Fibroblast of skin of right quadriceps (primary cell): ENCODE results near the gene AKAP13.
A peak's percentile ranks its signal among the peaks of the same experiment; 100 is the strongest.
"Not testable (repeated sequence)": the region's sequence is repeated elsewhere in the genome, so short reads cannot be mapped to it uniquely, and the experiment has no call there.

Experiments used
- DNase-seq: peaks from one replicate; pipeline ENCODE4 v3.0.0-alpha.2; 2013

Gene AKAP13, protein sequence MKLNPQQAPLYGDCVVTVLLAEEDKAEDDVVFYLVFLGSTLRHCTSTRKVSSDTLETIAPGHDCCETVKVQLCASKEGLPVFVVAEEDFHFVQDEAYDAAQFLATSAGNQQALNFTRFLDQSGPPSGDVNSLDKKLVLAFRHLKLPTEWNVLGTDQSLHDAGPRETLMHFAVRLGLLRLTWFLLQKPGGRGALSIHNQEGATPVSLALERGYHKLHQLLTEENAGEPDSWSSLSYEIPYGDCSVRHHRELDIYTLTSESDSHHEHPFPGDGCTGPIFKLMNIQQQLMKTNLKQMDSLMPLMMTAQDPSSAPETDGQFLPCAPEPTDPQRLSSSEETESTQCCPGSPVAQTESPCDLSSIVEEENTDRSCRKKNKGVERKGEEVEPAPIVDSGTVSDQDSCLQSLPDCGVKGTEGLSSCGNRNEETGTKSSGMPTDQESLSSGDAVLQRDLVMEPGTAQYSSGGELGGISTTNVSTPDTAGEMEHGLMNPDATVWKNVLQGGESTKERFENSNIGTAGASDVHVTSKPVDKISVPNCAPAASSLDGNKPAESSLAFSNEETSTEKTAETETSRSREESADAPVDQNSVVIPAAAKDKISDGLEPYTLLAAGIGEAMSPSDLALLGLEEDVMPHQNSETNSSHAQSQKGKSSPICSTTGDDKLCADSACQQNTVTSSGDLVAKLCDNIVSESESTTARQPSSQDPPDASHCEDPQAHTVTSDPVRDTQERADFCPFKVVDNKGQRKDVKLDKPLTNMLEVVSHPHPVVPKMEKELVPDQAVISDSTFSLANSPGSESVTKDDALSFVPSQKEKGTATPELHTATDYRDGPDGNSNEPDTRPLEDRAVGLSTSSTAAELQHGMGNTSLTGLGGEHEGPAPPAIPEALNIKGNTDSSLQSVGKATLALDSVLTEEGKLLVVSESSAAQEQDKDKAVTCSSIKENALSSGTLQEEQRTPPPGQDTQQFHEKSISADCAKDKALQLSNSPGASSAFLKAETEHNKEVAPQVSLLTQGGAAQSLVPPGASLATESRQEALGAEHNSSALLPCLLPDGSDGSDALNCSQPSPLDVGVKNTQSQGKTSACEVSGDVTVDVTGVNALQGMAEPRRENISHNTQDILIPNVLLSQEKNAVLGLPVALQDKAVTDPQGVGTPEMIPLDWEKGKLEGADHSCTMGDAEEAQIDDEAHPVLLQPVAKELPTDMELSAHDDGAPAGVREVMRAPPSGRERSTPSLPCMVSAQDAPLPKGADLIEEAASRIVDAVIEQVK (N-terminal part only)

DNA sequence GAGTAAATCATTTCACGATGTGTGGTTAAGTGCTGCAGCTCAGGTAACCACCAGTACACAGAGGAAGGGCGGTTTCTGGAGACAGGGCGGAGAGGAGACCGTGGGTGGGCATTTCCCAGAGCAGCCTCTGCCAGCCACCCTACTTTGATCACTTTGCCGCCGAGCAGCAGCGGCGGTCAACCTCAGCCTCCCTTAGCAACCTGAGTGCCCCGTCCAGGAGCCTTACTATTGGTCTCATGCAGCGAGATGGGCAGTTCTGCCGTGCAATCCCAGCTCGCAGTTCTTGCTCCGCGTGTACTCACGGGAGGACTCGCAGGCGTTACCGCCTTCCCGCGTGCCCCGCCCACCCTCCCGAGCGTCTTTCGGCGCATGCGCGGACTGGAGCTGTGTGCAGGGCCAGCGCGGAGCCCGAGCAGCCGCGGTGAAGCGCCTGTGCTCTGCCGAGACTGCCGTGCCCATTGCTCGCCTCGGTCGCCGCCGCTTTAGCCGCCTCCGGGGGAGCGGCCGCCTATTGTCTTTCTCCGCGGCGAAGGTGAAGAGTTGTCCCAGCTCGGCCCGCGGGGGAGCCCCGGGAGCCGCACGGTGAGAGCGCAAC lies at the start of gene AKAP13:
Gene AKAP13, plus strand, starts transcription at position 387 of the 595 bp plus-strand sequence. CDS start 105,118 bp downstream, outside the sequence.
- peak; percentile 100 for DNase-seq

DNA sequence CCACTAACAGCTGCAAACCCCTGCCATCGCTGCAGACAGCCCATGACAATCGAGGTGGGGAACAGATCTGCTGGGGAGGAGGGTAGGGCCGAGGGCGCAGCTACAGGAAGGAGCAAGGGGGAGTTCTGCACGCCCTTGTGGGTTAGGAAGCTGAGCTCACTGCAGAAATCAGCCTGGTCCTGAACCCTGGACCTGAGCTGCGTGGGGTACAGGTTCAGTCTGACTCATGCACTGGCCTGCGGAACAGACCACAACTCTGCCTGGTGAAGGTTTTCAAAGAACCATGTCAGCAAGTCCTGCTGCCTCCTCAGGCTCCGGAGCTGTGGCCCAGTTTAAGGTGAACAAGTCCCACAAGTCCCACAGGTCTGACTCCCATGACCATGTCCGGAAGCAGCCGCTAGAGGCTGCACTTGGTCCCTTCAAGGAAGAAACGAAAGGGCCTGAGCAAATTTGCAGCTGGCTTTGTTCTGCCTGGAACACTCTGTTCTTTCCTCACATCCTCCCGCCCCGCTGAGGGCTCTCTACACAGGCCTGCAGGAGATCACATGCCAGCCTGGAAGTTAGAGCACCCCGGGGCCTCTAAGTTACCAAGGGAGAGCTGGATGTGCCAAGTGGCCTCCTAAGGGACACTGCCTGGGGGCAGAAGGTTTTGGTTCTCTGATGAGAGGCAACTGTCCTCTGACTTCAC lies 49.4 kb upstream of the AKAP13 start:
- peak; percentile 90 for DNase-seq

DNA sequence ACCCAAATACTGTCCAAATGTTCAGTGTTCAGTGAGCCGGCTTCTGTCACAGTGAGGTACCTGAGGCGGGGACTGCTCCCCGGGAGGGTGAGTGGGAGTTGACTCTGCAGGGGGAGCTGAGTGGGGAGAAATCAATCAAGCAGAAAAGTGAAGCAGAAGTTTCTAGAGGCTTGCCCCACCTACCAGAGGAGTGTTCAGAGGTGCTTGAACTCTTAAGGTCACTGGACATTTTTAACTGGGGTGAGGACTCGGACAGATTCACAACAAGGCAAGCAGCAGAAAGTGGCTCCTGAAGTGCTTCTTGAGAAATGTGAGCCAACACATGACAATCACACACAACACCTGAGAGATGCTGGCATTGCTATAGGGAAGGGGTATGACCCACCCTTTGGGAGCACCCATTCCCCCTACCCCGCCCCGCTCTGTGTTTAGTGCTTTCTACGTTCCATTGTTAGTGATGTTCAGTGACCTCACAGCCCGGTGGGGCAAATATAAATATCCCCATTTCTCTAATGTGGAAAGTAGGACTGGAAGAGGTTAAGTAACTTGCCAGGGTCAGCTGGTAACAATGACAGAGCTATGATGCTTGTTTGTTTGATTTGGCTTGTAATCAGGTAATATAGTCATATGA lies 48.6 kb upstream of the AKAP13 start:
- no peak for DNase-seq

DNA sequence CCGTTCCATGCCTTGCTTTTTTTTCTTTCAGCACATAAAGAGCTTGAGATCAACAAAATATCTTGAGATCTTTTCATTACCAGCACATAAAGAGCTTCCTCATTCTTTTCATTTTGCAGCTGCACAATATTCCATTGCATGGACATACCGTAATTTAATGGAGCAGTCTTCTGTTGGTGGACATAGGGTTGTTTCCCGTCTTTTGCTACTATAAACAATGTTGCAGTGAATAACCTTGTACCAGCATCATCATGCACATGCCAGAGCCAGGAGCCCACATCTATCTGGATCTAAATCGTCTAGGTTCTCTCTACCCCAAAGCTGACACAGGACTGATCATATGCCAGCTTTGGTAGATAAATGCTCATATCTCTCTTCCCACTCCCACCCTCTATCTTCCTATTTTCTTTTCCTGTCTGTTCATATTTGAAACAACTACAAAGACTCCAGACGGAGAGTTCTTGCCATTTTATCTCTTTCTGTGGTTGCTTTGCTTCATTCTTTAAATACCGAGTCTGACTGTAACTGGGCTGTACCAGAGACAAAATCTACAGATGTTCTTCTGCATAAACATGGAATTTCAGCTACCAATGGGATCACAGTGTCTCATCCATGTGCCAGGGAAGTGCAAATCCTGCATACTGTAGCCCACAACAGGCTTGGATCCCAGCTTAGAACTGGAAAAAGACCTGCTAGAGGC lies 47.1 kb upstream of the AKAP13 start:
- peak; percentile 91 for DNase-seq

DNA sequence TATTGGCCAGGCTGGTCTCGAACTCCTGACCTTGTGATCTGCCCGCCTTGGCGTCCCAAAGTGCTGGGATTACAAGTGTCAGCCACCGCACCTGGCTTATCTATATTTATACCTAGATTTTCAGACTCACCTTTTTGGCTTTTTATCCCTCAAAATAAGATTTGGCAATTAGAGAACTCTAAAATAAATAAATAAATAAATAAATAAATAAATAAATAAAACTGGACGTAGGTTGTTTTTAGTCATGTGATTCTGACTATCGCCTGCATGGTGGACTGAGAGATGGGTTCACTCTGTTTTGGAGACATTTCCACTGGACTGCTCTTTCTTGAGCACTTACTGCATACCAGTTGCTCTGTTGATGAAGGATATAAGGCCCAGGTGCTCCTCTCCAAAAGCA lies 46.2 kb upstream of the AKAP13 start:
- no peak for DNase-seq

DNA sequence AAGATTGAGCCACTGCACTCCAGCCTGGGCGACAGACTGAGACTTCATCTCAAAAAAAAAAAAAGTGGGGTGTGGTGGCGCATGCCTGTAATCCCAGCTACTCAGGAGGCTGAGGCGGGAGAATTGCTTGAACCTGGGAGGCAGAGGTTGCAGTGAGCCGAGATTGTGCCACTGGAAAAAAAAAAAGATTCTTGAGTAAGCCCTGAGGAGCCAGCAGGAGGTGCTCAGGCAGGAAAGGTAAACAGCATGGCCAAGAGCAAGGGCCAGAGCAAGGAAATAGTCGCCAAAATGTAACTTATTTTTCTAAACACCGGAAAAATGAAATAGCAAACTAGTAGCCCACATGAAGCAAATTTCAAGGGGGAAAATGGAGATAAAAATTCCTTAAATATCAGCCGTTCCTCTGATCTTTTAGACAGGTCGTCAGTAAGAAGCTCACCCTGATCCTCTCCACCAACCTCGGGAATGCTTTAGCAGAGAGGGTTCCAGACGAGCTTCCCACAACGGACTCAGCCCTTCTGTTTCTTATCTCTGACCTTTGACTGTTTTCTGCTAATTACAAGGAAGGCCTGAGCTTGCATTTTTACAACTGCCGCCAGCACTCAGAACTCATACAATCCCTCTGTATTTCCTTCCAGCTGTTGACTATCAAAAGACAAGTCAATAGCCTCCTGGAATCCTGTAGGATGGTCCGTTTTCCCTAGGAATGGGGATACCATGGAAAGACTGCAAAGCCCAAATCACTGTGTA lies 45.0 kb upstream of the AKAP13 start:
- DNase-seq: no peak

DNA sequence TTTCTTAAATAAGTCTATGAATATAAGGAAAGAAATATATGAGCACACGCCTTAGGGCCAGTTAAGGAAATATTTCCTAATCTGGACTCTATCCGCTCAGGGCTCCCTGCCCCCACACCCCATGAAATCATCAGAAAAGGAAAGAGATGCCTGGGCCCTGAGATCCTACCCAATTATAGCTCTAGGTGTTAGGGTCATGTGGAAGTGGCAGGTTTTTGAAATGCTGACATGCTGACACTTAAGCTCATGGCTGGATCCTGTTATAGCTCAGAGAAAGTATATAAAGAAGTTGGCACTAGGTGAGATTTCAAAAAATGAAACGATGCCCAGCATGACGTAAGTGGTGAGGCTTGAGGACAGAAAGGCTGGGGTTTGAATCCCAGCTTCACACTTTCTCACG lies 43.5 kb upstream of the AKAP13 start:
- DNase-seq: no peak

DNA sequence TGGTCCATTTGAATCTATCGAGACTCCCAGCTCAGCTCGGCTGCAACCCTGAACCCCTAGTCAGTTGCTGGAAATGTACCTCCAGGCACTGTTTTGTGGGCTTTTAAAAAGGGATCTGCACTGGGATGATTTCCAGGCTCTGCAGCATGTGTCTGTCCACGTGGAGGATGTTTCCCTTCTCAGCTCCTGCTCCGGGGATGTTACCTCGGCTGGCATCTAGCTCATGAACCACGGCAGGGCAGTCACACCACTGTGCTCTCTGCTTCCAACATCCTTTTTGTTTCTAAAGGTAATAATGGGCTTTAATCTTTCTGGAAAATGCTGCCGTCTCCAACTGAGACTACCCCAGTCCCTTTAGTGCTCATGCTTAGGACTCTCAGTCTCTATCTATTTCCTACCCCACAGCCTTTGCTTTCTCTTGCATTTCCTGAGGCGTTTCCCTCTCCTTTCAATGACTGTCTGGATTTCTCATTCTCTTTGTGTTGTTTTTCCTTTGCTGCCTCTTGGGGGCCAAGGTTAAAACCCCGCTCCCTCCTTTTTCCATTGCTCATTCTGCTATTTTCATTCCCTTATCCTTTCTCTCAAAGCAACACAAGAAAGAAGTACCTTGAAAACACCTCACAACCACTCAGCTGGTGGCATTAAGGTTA lies 42.9 kb upstream of the AKAP13 start:
- no peak for DNase-seq

DNA sequence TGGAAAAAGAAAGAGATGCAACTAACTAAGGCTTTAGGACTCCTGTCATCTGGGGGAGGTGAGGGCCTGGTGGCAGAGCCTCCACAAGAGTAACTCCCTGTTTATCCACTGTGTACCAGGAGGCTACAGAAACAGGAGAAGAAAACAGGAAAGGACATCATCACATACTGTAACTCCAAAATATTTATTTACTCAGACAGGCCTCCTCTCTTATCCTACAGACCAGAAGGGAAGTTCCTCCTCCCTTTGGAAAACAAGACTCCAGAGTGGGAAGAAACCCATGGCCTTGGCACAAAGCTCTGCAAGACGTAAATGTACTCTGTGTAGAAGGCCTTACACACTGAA lies 40.1 kb upstream of the AKAP13 start:
- DNase-seq: no peak

DNA sequence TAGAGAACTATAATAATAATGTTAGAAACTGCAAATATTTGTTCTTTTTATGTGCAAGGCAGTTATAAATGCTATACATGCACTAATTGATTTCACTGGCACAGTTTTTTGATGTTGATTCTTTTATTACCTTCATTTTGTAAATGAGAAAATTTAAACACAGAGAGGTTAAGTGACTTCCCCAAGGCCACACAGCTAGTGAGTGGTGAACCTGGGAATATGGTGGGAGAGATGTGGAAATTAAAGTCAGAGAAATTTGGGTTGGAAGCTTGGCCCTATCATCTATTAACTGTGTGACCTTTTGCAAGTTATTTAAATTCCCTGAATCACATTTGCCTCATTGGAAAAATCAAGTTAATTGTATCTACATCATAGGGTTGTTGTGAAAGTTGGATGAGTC lies 39.6 kb upstream of the AKAP13 start:
- DNase-seq: no peak

DNA sequence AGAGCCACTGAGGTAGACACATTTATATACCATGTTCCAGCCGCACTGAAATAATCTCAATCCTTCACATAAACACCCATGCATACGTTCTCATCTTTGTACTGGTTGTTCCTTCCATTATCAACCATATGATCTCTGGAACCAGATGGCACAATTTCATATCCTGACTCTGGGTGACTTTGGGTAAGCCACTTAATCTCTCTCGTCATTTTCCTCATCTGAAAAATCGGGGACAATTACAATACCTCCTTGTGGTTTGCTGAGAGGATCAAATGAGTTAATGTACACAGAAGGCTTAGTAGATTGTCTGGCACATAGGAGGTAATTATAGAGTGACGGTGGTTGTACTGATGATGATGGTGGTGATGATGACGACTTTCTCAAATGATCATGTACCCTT lies 38.2 kb upstream of the AKAP13 start:
- DNase-seq: not testable (repeated sequence)

DNA sequence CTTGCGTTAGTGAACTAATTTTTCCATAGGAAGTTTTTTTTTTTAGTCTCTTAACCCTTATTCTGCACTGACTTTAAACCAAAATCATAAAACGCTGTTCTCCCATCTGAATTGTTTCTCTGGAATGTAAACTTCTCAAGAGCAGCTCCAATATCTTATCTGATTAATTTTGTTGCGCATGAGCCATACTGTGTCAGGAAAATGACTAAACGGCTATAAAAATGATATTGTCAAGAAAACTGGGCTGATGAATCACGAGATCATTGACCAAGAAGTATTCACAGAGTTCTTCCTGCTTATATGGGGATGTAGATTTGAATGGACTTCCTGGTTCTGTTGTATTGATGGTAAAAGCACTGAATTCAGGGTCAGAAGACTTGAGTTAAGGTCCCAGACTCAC lies 37.0 kb upstream of the AKAP13 start:
- DNase-seq: peak; percentile 97

DNA sequence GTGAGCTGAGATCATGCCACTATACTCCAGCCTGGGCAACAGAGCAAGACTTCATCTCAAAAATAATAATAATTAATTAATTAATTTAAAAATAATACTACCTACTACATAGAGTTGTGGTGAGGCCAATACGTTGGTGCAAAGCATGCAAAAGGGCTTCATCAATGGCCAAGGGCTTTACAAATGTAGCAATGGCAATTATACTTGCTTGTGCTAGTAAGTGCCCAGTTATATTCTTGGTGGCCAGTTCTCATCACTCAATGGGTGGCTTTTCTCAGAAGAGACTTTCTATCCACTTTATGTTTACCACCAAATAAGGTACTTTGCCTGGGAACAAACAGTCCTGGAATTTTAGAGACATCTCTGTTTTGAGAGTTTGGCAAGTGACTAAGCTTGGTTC lies 36.2 kb upstream of the AKAP13 start:
- DNase-seq: peak; percentile 44

DNA sequence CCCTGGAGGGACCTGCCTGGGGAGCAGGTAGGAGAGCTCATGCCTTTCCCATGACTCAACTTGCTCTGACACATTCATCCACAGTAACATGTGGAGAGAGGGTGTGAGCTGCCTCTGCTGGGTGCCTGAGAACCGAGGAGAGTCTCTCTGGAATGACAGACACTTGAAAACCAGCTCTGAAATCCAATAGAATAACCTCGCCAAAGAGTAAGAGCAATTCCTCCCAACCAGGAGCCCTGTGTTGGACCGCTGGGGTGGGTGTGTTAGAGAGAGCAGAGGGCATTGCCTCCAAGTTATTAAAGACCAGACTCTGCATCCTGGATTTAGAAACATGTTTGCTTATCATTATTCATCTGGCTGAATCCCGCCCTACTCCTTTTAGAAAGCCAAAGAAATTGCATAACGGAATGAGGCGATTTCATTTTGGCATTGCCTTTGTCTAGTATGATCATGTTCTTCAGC lies 35.7 kb upstream of the AKAP13 start:
- DNase-seq: peak; percentile 77

DNA sequence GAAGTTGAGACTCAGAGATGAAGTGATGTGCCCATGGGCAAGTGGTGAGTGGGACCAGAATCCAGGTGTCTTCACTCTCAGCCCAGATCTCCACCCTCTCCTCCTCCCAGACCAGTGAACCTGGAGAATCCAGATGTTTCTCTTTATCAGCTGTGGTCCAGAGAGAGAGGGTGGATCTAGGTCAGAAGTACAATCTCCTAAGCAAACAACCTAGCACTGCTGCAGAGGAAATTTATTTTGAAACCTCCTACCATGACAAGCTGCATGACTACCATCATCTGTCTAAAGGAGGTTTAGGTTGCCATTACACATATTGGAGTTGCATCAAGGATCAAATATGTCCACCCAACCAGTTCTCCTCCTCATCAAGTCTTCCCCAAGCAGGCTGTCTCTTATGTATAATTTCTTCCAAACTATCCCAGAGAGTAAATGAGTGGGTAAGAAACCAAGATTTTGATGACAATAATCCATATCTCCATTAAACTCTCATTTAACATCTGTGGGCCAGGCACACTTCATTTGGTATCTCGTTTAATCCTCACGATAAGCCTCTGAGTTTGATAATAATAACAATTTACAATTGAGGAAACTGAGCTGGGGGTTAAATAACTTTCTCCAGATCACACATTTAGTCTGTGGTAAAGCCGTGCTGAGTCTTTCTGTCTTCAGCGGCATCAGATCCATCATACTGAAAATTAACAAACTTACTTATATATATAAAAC lies 35.0 kb upstream of the AKAP13 start:
- not testable (repeated sequence) for DNase-seq

DNA sequence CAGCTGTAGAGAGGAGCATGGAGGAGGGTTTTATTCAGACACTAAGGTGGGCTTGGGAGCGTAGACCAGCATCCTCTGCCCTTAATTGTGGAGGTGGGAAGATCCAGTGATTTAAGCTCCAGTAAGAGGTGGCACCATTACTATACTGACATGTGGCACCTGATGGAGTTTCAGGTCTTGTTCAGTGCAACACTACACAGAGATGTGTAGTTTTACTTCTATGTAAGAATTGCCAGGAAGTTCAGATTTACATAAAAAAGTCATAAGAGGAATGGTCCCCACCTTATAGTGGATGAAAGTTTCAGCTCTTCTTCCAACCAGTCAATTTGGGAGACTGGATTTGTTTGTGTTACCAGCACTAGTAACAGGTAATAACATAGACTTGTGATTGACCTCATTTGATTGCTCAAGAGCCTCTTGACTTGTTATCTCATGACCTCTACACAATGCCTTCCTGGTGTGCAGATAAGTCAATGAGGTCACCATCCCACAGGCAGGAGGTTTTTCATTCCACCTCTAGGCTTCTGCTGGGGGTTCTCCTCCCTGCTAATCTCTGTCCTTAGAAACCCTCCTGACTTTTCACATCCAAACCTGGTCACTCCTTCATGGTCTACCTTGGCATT lies 33.8 kb upstream of the AKAP13 start:
- not testable (repeated sequence) for DNase-seq

DNA sequence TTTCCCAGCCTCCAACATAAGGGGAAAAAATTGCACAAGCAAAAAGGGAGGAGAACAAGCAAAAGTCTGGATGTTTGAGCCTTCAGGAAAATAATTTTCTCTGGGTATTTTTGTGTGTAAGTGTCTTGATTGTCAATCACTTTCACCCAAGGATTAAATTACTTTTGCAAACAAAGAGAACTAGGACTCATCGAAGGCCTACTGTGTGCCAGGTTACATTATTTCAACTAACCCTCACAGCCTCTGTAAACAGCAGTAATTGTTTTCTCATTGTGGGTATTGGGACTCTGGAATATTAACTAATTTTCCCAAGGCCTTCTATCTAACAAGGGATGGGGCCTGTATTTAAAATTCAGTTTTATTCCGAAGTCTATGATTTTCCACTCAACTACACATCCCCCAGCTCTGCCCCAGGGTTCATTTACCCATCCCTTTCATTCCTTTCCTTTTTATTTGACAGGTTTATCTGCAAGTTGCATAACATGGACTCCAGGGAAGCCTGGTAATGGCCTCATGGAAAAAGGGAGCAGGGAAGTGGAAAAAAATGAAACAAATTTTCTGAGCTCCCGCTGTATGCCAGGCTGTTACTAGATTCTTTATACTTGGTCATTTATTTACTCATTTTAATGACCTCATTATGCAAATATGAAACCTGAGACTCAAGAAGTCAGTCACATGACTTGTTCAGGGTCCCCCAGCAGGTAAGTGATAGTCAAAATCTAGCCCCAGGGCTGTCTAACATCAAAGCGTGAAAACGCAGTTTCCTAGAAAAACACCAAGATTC lies 32.9 kb upstream of the AKAP13 start:
- DNase-seq: peak; percentile 50
